G401 (cell line): Measurements from ENCODE around the gene BPGM. TPM values are rescaled to one million over a fixed set of nuclear protein-coding genes. Genes with fewer than 3 reads are reported as not detected.

Experiments used
- DNase-seq: peaks from one replicate; pipeline ENCODE4 v3.0.0-alpha.2; 2015; ENCODE audit warnings: low spot score
- in situ Hi-C: cut with HindIII; loops from 2 replicates; pipeline ENCODE4 v1.10.0; 2016; ENCODE audit warnings: low sequenced_read_pairs, mixed read lengths
- total RNA-seq: library from RNA; depleted of rRNA; stranded (reverse); fragments of >200 nt; shearing (Covaris generic); gene quantifications from 2 replicates; pipeline ENCODE4 v1.2.3, GENCODE V29; 2014; rRNA removed

The BPGM gene
- 4.9 and 10.8 TPM in 2 replicates for total RNA-seq

GRCh38 chr7:134646425-134647305 lies at the start of gene BPGM:
Gene BPGM (plus strand): TSS chr7:134646853. CDS start chr7:134661508, 14,655 bp downstream.
- DNase-seq: peak; percentile 100
- in situ Hi-C loops: no loop called here

DNA sequence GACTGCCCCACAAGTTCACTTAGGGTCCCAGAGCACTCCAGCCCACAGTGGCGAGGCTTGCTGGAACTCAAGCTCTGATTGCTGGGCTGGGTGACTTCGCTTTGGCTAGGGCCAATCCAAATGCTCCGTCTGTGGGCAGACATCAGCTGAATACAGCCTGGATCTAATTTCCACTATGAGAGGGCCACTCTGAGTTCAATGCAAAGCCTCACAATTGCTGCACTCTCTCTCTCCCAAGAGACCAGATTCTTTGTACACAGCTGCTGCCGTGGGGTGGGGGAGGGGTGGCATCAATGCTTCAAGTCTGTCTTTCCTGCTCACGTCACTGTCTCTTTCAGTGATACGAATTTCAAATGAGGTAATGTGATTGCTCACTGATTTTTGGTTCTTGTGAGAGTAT lies 47.3 kb upstream of the BPGM start:
- in situ Hi-C loops: no loop called here
- DNase-seq: no peak

- in situ Hi-C loops: no loop called here
- no peak for DNase-seq
Measured at GRCh38 chr7:134601459-134601858, 45.2 kb upstream of the BPGM start.

- in situ Hi-C loops: no loop called here
- DNase-seq: no peak
Measured at GRCh38 chr7:134602881-134603451, 43.7 kb upstream of the BPGM start.

- in situ Hi-C loops: no loop called here
- DNase-seq: peak; percentile 68
Measured at GRCh38 chr7:134605978-134606923, 40.4 kb upstream of the BPGM start.

DNA sequence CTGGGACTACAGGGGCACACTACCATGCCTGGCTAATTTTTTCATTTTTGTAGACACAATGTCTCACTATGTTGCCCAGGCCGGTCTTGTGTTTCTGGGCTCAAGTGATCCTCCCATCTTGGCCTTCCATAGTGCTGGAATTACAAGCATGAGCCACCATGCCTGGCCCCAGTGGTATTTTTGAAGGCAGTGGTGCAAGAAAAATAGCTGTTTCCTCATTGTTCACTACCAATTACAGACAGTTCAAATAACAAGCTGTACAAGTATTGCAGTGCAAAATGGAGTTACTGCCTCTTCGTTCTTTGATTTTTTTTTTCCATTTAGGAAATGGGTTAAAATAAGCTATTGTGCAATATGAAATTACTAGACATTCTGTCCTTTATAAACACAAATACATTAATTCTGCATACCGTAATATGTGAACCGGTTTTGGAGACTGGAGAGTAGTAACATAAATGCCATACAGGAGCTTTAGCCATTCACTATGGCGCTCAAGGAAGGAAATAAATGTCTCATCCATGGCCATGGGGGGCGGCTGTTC lies 35.0 kb upstream of the BPGM start:
- DNase-seq: no peak
- in situ Hi-C loops: no loop called here

GRCh38 chr7:134612197-134612596 lies 34.5 kb upstream of the BPGM start:
- in situ Hi-C loops: no loop called here
- DNase-seq: no peak

DNA sequence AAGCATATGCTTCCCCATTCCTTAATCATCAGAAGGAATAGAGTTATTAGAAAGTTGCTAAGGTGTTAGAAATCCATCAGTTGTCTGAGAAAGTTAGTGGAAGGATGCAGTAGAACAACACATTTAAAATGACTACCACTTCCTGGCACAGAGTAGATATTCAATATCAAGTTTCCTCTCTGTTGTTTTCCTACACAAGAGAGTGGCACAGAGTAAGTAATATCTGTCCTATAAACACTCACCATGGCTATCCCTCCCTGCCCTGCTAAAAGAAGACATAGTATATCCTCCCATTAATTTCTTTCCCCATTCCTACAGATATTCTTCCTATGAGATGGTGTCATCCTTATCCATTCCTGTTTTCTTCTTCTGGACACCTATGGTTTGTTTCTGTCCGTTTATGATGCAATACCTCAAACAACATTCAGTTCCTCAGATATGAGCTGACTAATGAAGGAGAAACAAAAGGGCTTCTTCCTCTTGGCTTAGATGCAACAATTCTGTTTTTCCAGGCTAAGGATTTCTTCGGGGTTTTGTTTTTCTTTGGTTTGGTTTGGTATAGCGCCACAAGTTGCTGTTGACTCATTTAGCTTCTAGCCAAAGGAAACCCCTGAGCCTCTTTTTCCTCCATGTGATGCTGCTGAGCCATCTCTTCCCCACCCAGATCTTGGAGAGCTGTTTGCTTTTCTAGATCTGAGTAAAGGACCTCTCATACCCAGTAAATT lies 32.9 kb upstream of the BPGM start:
- in situ Hi-C loops: no loop called here
- no peak for DNase-seq

- DNase-seq: no peak
- in situ Hi-C loops: no loop called here
Measured at GRCh38 chr7:134616611-134617010, 30.0 kb upstream of the BPGM start.

- in situ Hi-C loops: no loop called here
- no peak for DNase-seq
Measured at GRCh38 chr7:134618756-134619530, 27.7 kb upstream of the BPGM start.

GRCh38 chr7:134619627-134620331 lies 26.9 kb upstream of the BPGM start:
- in situ Hi-C loops: no loop called here
- no peak for DNase-seq

- no peak for DNase-seq
Measured at GRCh38 chr7:134622303-134622995, 24.2 kb upstream of the BPGM start.

DNA sequence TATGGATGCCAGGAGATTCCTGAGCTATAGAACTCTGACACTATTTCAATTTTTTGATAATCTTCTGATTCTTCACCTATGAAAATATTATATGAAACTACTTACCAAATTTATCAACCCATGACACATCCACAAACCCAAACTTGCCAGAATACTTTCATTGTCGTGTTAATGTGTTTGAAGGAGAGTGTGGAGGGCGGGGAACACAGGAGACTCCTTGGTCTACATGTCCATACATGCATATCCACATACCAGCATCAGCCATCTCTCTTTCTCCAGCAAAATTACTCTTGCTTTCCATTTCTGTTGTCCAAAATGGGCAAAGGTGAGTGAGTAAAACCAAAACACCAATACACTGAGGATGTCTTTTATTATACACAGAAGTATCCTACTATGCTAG lies 23.5 kb upstream of the BPGM start:
- in situ Hi-C loops: no loop called here
- DNase-seq: no peak

More at GRCh38 chr7:134622303-134622995, 24.2 kb upstream of the BPGM start:
- in situ Hi-C loops: no loop called here

GRCh38 chr7:134625550-134625949 lies 21.1 kb upstream of the BPGM start:
- in situ Hi-C loops: no loop called here
- no peak for DNase-seq

GRCh38 chr7:134627109-134627774 lies 19.4 kb upstream of the BPGM start:
- no peak for DNase-seq
- in situ Hi-C loops: no loop called here

GRCh38 chr7:134627775-134628153 lies 18.9 kb upstream of the BPGM start:
- DNase-seq: no peak
- in situ Hi-C loops: no loop called here
